ENCODE results near the gene PARD3B.

PARD3B gene

GRCh38 chr2:204989877-204990276 lies 444.6 kb downstream of the PARD3B start:
- DNase-seq (ENCODE audit: insufficient read length, low spot score) (no peak), FAIRE-seq (no peak)
- TF ChIP-seq CTCF (IDR thresholded peaks at IDR 0.05; ENCODE audit: insufficient read depth, missing control alignments) = no peak

GRCh38 chr2:205001300-205001966 lies 456.2 kb downstream of the PARD3B start:
- FAIRE-seq (no peak), DNase-seq (ENCODE audit: insufficient read length, low spot score) (no peak)
- TF ChIP-seq CTCF (IDR thresholded peaks at IDR 0.05; ENCODE audit: insufficient read depth, missing control alignments) = no peak

- no peak for DNase-seq (ENCODE audit: insufficient read length, low spot score)
- no peak for TF ChIP-seq CTCF (IDR thresholded peaks at IDR 0.05; ENCODE audit: insufficient read depth, missing control alignments)
- no peak for FAIRE-seq
Observed at GRCh38 chr2:205002390-205002789, 457.1 kb downstream of the PARD3B start.

DNA sequence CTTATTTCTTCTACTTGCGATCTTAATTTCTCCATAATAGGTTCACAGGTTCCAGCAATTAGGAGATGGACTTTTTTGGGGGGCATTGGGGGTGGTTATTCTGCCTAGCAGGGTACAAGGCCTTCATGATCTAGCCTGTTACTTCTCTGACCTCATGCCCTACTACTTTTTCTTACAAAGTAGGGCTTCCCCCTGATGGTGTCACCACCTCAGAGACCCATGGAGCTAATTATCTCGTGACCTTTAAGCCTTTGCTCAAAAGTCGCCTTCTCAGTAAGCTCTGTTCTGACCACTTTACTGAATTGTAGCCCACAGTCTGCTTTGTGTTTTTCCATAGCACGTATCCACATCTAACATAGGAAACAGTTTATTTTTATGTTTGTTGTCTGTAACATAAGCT lies 458.0 kb downstream of the PARD3B start:
- FAIRE-seq = no peak
- no peak for TF ChIP-seq CTCF (IDR thresholded peaks at IDR 0.05; ENCODE audit: insufficient read depth, missing control alignments)
- no peak for DNase-seq (ENCODE audit: insufficient read length, low spot score)

GRCh38 chr2:205010196-205010595 lies 464.9 kb downstream of the PARD3B start:
- TF ChIP-seq CTCF (IDR thresholded peaks at IDR 0.05; ENCODE audit: insufficient read depth, missing control alignments) = no peak
- DNase-seq (ENCODE audit: insufficient read length, low spot score) = no peak
- no peak for FAIRE-seq

DNA sequence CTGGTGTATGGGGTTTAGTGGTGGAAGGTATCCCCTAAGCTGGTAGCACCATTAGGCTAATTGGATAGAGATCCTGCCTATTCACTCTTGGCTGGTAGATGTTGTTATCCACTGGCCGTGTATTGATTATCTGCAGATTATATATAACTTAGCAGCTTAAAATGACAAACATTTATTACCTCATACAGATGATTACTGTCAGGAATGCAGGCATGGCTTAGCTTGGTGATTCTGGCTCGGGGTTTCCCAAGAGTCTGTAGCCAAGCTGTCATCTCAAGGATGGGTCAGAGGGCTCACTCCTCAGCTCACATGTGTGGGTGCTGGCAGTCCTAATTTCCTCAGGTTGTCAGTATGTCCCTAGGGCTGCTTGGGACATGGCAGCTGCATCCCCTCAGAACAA lies 465.8 kb downstream of the PARD3B start:
- peak; percentile 94 for FAIRE-seq
- TF ChIP-seq CTCF (IDR thresholded peaks at IDR 0.05; ENCODE audit: insufficient read depth, missing control alignments) = no peak

DNA sequence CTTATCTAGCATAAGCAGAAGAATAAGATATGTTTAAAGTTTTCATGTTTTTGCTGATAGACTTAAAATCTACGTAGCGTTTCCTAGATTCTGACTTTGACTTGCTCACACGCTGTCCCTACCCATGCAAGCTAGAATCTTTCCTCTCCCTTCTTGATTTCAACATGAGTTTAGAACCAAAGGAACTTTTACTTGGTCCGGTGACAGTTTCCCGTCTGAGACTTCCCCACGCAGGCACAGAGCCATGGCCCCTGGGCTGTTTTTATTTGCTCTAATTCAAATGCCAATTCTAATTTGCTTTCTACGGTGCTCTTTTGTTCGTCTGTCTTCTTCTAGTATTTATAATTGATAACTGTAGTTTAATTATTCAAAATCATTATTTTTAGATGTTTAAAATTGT lies 467.7 kb downstream of the PARD3B start:
- FAIRE-seq (no peak), DNase-seq (ENCODE audit: insufficient read length, low spot score) (no peak)
- TF ChIP-seq CTCF (IDR thresholded peaks at IDR 0.05; ENCODE audit: insufficient read depth, missing control alignments) = no peak

More for the DNA sequence above, 465.8 kb downstream of the PARD3B start:
- DNase-seq (ENCODE audit: insufficient read length, low spot score) = no peak

Measured in D721Med (cell line).